SU-DHL-6 (cell line): ENCODE data around the gene PAH.

Experiments used
- H2AFZ ChIP-seq: fragments of 200-600 bp; sonication (generic); 2 replicates; pipeline ENCODE4 v1.6.1; 2014; ENCODE audit warnings: low read depth, mild to moderate bottlenecking, moderate library complexity, mixed read lengths, antibody characterized with exemption, low read length; ENCODE audit not compliant: severe bottlenecking
- H3F3A ChIP-seq: fragments of 200-600 bp; shearing (Covaris generic); 2 replicates; pipeline ENCODE4 v1.6.0; 2016; ENCODE audit warnings: antibody characterized with exemption, mild to moderate bottlenecking; ENCODE audit not compliant: insufficient read depth
- H3K27ac ChIP-seq: fragments of 200-600 bp; sonication (generic); 2 replicates; pipeline ENCODE4 v1.5.1; 2016; ENCODE audit warnings: low read depth, mild to moderate bottlenecking, low read length, moderate library complexity, mixed read lengths
- H3K27me3 ChIP-seq: fragments of 200-600 bp; sonication (generic), shearing (Covaris generic); 2 replicates; pipeline ENCODE4 v1.6.0; 2014; ENCODE audit warnings: mild to moderate bottlenecking, low read length
- H3K36me3 ChIP-seq: fragments of 200-600 bp; sonication (generic); 2 replicates; pipeline ENCODE4 v1.6.1; 2014; ENCODE audit warnings: mild to moderate bottlenecking, low read length, mixed read lengths
- H3K4me2 ChIP-seq: fragments of 300-600, 200-600 bp; shearing (Covaris generic), sonication (generic); 2 replicates; pipeline ENCODE4 v1.6.0; 2014; ENCODE audit warnings: low read length, low read depth, mild to moderate bottlenecking; ENCODE audit not compliant: poor library complexity, severe bottlenecking
- H3K4me3 ChIP-seq: fragments of 200-600 bp; sonication (generic); 2 replicates; pipeline ENCODE4 v1.5.1; 2014; ENCODE audit warnings: antibody characterized with exemption, low read length, mild to moderate bottlenecking, mixed read lengths; ENCODE audit not compliant: insufficient read depth, poor library complexity, severe bottlenecking
- H3K79me2 ChIP-seq: fragments of 200-600 bp; sonication (generic); 2 replicates; pipeline ENCODE4 v1.6.1; 2014; ENCODE audit warnings: mild to moderate bottlenecking, low read length, moderate library complexity; ENCODE audit not compliant: insufficient read depth
- H3K9ac ChIP-seq: fragments of 200-600 bp; sonication (generic); 2 replicates; pipeline ENCODE4 v1.7.0; 2014; ENCODE audit warnings: mild to moderate bottlenecking, low read length
- H3K9me2 ChIP-seq: fragments of 200-600 bp; sonication (generic); replicated peaks from 2 replicates; pipeline ENCODE4 v1.6.1; 2014; ENCODE audit warnings: low read length; ENCODE audit not compliant: insufficient read depth
- H3K9me3 ChIP-seq: fragments of 200-600 bp; sonication (generic); 2 replicates; pipeline ENCODE4 v1.6.1; 2014; ENCODE audit warnings: low read length, mixed read lengths; ENCODE audit not compliant: insufficient read depth
- H4K20me1 ChIP-seq: fragments of 200-600 bp; sonication (generic); 2 replicates; pipeline ENCODE4 v1.6.1; 2014; ENCODE audit warnings: low read depth, mild to moderate bottlenecking, antibody characterized with exemption, low read length, moderate library complexity, mixed read lengths
- CTCF ChIP-seq: fragments of 200-600 bp; sonication (generic); IDR thresholded peaks from one replicate; pipeline ENCODE4 v1.5.1; 2017; ENCODE audit warnings: antibody characterized with exemption, mild to moderate bottlenecking, low read length, moderate library complexity; ENCODE audit not compliant: insufficient read depth, poor library complexity, severe bottlenecking
- EZH2phosphoT487 ChIP-seq: fragments of 200-600 bp; sonication (generic), shearing (Covaris generic); conservative IDR thresholded peaks from 2 replicates; pipeline ENCODE4 v1.6.1; 2018; ENCODE audit warnings: mild to moderate bottlenecking, antibody characterized with exemption, low read length, moderate library complexity, mixed read lengths

Gene PAH

DNA sequence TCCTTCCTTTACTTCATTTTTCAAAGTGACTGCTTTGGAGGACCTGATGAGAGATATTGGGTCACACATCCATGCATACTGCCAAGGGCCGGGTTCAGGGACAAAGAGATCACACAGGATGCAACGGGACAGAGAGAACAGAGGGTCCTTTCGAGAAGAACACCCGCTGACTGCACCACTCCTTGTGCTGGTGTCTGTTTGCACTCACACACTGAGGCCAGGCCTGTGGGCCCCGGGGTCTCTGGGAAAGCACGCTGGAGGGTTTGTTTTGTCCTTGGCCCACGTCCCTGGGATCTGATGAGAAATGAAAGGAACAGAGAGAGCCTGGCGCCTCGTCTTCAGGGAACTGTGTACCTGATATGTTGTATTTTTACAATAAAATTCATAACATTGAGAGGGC lies 42.2 kb downstream of the PAH start:
- Histone ChIP-seq H3F3A (no peaks in the 10 kb centered on the region), H3K36me3 (no peaks in the 10 kb centered on the region), H2AFZ (no peak overlapping the region), H3K27ac (no peak overlapping the region), H3K4me3 (no peak overlapping the region), H3K27me3 (no peaks in the 10 kb centered on the region), H4K20me1 (no peaks in the 10 kb centered on the region), H3K9ac (no peak overlapping the region), H3K9me3 (no peaks in the 10 kb centered on the region), H3K4me2 (no peak overlapping the region), H3K79me2 (no peaks in the 10 kb centered on the region), H3K9me2 (no peaks in the 10 kb centered on the region)
- no peak for TF ChIP-seq CTCF
- no peak for TF ChIP-seq EZH2phosphoT487

GRCh38 chr12:102873077-102873476 lies 44.0 kb downstream of the PAH start:
- no peak for TF ChIP-seq CTCF
- TF ChIP-seq EZH2phosphoT487: no peak
- H3F3A ChIP-seq: no peaks in the 10 kb centered on the region
- no peaks in the 10 kb centered on the region for H3K27me3 ChIP-seq
- H3K36me3 ChIP-seq: no peaks in the 10 kb centered on the region
- H4K20me1 ChIP-seq: no peaks in the 10 kb centered on the region
- no peaks in the 10 kb centered on the region for H3K9me3 ChIP-seq
- H3K9ac ChIP-seq: no peak overlapping the region
- no peaks in the 10 kb centered on the region for H3K9me2 ChIP-seq
- H3K4me3 ChIP-seq: no peak overlapping the region
- no peak overlapping the region for H3K27ac ChIP-seq
- no peaks in the 10 kb centered on the region for H3K79me2 ChIP-seq
- no peak overlapping the region for H3K4me2 ChIP-seq
- no peak overlapping the region for H2AFZ ChIP-seq

- Histone ChIP-seq H3K27me3 (no peaks in the 10 kb centered on the region), H3K4me3 (no peak overlapping the region), H3K9ac (no peak overlapping the region), H4K20me1 (no peaks in the 10 kb centered on the region), H3K36me3 (no peaks in the 10 kb centered on the region), H3K9me3 (no peaks in the 10 kb centered on the region), H3K79me2 (no peaks in the 10 kb centered on the region), H2AFZ (no peak overlapping the region), H3K9me2 (no peaks in the 10 kb centered on the region), H3F3A (no peaks in the 10 kb centered on the region), H3K4me2 (no peak overlapping the region), H3K27ac (no peak overlapping the region)
- TF ChIP-seq CTCF (no peak), EZH2phosphoT487 (no peak)
Observed at GRCh38 chr12:102871014-102871413, 46.0 kb downstream of the PAH start.

DNA sequence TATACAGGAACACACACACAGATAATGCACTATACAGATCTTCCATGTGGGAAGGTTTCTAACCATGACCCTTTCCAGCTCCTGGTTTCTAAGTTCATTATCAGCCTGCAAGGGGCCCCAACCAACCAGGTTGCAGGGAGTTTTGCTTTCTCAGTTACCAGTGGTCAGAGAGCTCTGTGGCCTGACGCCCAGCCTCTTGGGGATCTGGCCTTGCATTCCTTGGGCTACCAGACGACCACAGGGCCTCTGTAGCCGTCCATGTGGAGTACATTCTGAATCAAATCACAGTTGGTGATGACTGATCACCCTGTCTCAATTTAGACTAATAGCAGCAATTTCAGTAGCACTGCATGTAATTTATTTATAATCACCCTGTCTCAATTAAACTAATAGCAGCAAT lies 47.5 kb downstream of the PAH start:
- H3F3A ChIP-seq: no peaks in the 10 kb centered on the region
- TF ChIP-seq EZH2phosphoT487 (no peak), CTCF (no peak)

More for the DNA sequence above, 47.5 kb downstream of the PAH start:
- Histone ChIP-seq H3K4me2 (no peak overlapping the region), H4K20me1 (no peaks in the 10 kb centered on the region), H3K9me2 (no peaks in the 10 kb centered on the region), H3K4me3 (no peak overlapping the region), H3K9ac (no peak overlapping the region), H2AFZ (no peak overlapping the region), H3K36me3 (no peaks in the 10 kb centered on the region), H3K27me3 (no peaks in the 10 kb centered on the region), H3K79me2 (no peaks in the 10 kb centered on the region), H3K27ac (no peak overlapping the region), H3K9me3 (no peaks in the 10 kb centered on the region)
